Stimulated activated CD8-positive, alpha-beta memory T cell treated with anti-CD3 and anti-CD28 coated beads, Interleukin-12 subunit alpha, Interleukin-12 subunit beta, amount 100 ng/mL, for 24 hours (primary cell): ENCODE results near the gene HAPLN2.

ENCODE experiments used
- DNase-seq: peaks from one replicate; pipeline ENCODE4 v3.0.0-alpha.2; 2020; ENCODE audit errors: extremely low read depth

Gene HAPLN2

DNA sequence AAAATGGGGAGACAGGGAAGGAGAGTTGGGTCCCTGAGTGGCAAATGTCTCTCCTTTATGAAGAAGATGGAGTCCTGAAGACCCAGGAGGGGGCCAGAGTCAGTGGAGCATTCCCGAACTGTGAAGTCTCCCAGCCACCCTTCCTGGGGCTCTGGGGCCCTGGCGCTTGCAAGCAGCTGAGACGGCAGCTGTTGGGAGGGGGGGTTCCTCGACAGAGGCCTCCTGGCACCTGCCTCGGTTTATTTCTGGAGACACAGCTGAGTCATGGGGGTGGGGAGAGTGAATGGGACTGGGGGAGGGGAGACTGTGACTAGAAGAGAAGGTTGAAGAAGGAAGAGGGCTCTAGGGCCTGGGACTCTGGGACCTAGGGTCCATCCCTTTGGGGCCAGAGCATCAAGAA is 44.0 kb downstream of the HAPLN2 start:
- no peak for DNase-seq

DNA sequence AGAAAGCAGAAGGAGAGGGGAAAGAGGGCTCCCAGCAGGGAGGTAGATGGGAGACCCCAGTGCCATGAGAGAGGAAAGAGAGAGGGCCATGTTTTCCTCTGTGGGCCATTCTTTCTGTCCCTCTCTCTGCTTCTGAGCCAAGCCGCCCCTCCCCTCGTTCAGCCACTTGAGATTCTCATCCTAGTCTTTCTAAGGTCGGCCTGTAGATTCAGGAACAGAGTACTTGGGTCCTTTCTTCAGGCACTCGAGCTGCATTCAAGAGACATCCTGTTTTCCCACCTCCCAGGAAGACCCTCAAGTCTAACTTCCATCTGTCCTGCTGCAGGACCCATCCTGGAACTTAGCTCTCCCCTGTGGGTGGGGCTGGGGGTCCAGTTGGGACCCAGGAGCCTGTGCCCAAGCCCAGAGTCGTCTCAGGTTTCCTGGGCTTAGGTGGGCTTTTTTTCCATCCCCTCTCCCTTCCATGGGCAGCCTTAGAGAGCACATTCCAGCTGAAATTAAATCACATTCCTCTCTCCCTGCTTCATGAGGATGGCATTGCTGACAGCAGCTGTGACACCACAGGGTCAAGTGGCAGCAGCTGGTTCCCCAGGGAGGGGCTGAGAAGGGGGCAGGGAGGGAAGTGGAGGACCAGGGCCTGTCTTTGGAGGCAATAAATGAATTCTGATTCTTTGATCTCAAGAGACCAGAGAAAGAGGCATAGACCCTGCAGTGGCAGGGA is 45.0 kb downstream of the HAPLN2 start:
- DNase-seq: no peak

- DNase-seq: no peak
Measured at GRCh38 chr1:156664767-156665411, 45.7 kb downstream of the HAPLN2 start.

GRCh38 chr1:156665539-156665938 is 46.3 kb downstream of the HAPLN2 start:
- no peak for DNase-seq

DNA sequence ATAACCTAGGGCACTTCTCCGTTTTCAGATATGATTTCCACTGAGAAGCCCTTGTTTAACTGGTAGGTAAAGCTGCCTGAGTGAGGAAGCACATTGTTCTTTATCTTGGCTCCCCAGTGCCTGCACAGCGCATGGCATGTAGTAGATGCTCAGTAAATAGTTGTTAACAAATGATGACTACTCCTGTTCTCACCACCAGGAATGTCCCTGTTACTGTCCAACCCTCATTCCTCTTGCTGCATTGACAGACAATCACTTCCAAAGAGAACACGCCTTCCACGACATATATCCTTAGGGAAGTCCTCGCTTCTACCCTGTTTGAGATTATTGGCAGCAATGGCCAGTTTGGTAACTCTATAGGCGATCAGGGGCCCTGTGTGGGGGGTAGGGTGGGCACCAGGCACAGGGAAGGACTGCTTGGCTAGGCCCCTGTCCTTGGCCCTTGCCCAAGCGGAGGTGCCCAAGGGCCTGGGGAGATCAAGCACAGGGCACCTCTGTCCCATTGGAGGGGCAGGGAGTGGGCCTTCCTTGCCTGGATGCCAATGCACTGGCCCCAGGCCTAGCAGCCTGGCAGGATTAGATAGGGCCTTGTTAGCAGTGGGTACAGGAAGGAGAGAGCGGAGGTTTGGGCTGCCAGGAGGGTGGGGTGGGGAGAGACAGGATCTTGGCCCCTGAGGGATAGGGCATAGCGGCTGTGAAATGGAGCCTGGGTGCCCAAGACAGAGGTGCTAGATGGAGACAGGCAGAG is 47.8 kb downstream of the HAPLN2 start:
- no peak for DNase-seq

GRCh38 chr1:156667610-156667967 is 48.4 kb downstream of the HAPLN2 start:
- no peak for DNase-seq

DNA sequence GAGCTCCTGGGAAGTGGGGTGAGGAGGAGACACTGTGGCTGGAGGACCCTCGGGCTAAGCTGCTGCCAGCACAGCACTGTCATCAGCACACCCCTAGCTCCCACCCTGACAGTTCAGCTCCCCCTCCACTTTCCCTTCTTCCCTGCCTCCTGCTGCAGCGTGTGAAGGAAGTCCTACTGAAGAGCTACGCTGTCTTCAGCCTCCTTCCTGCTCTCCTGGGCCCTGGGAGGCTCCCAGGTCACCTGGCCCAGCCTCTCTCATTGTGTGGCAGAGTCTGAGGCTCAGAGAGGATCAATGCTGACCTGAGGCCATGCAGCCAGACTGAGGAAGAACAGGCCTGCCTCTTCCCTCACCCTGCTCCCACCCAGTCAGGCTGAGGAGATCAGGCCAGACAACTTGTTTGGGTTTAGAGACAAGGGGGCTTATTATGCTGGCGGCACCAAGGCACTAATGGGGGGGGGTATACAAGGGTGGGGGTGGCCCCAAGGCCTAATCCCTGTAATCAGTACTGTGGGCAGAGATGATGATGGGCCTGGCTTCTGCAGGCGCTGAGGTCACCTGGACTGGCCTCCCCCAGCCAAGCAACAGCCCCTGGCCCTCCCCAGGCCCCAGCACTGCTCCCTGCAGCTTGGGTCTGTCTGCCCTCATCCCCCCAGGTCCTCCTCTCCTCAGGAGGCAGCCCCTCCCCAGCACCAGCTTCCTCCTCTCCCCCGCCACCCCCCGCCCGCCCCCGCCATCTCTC is 48.9 kb downstream of the HAPLN2 start:
- DNase-seq: no peak

GRCh38 chr1:156668801-156669637 is 49.8 kb downstream of the HAPLN2 start:
- no peak for DNase-seq

DNA sequence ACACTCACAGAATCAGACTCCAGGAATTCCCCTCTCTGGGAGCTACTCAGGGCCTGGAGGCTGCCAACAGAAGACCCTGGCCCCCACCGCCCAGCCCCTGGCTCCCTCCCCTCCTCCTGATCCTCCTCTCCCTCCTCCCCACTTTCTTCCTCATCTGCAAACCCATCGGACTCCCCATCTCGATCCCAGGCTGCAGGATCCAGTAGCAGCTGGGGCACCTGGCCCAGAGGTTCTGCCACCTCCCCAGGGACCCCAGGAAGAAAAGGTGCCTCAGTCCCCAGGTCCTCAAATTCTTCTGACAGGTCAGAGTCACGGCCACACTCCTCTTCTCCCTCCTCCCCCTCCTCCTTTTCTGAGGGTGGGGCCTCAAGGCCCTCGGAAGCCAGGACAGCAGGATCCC is 50.6 kb downstream of the HAPLN2 start:
- no peak for DNase-seq

- DNase-seq: no peak
Measured at GRCh38 chr1:156670359-156670758, 51.1 kb downstream of the HAPLN2 start.

GRCh38 chr1:156670791-156671190 is 51.6 kb downstream of the HAPLN2 start:
- no peak for DNase-seq

DNA sequence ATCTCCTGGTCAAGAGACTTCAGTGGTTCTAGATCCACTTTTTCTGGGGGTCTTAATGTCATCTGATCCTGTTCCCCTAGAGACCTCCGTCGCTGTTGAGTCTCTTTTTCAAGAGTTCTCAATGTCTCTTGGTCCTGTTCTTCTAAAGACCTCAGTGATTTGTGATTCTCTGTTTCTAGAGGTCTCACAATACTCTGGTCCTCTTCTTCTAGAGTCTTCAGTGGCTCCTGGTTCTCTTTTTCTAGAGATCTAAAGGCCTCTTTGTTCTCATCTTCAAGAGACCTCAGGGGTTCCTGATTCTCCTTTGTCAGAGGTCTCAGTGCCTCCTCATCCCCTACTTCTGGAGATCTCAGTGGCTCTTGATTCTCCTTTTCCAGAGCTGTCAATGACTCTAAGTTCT is 52.6 kb downstream of the HAPLN2 start:
- no peak for DNase-seq

GRCh38 chr1:156673387-156674121 is 54.3 kb downstream of the HAPLN2 start:
- DNase-seq: no peak
